K562 (cell line): ENCODE results near the gene CNIH1. TPM values are rescaled to one million over a fixed set of nuclear protein-coding genes. Genes with fewer than 3 reads are reported as not detected.

Experiments used
- ATAC-seq: fragments of 200-7000 bp; cut with Tn5 transposase; 3 replicates; pipeline ENCODE4 v1.9.1; 2020; ENCODE audit warnings: moderate library complexity
- BruUV-seq: library from RNA; stranded (reverse); fragments of 400-500 nt; replicated peaks from 2 replicates; lab custom pipeline; 2021; lab: Mats Ljungman, UMichigan
- CTCF ChIA-PET: fragments of 300-600 bp; formaldehyde crosslinking; extraction: SDS; loops from one replicate; lab custom pipeline; 2021; ENCODE audit warnings: low intra/inter-chr PET ratio; lab: Yijun Ruan, JAX
- POLR2A ChIA-PET: fragments of 300-600, 350-650 bp; sonication (Branson Sonifier 250); formaldehyde crosslinking; extraction: SDS; loops from one replicate; lab custom pipeline; 2021; ENCODE audit warnings: antibody characterized with exemption, inconsistent platforms; lab: Yijun Ruan, JAX
- DNase-seq, 4 experiments: peaks; one replicate each; pipeline versions ENCODE4 v3.0.0 to v3.0.0-alpha.2; 2011 to 2018; ENCODE audit warnings: low spot score in 3 of 4, mixed read lengths in 3 of 4; ENCODE audit errors: extremely low read depth in 1 of 4
- FAIRE-seq: peaks from 2 replicates; lab custom pipeline; 2011; peaks lifted over from hg19 to GRCh38; lab: Jason Lieb, UNC
- H2AFZ ChIP-seq: 2 replicates; pipeline ENCODE4 v1.6.0; 2011; ENCODE audit warnings: low read depth, low read length, control low read depth, inconsistent platforms
- H3K27ac ChIP-seq: fragments of 200-600 bp; 3 replicates; pipeline ENCODE4 v1.8.0; 2011; ENCODE audit warnings: low read depth, mild to moderate bottlenecking, control low read depth, inconsistent platforms, low read length, moderate library complexity, mixed read lengths; ENCODE audit errors: extremely low read depth
- H3K27me3 ChIP-seq, 2 experiments: fragments of 300-600 bp in 1 of 2; 2 replicates in 1 of 2; 3 replicates in 1 of 2; pipeline versions ENCODE4 v1.6.0 to v1.8.0; 2011; ENCODE audit warnings: inconsistent platforms in 2 of 2, low read length in 2 of 2, mild to moderate bottlenecking in 1 of 2, mixed read lengths in 1 of 2, moderate library complexity in 1 of 2; ENCODE audit not compliant: control insufficient read depth in 2 of 2, insufficient read depth in 2 of 2
- H3K36me3 ChIP-seq: fragments of 300-600 bp; 3 replicates; pipeline ENCODE4 v1.8.0; 2011; ENCODE audit warnings: mild to moderate bottlenecking, low read length, inconsistent platforms; ENCODE audit not compliant: control insufficient read depth, insufficient read depth
- H3K4me1 ChIP-seq, 2 experiments: fragments of 200-600 bp in 1 of 2; replicated peaks in 1 of 2; 2 replicates in 1 of 2; 3 replicates in 1 of 2; pipeline versions ENCODE4 v1.5.1 to v1.8.0; 2011; ENCODE audit warnings: inconsistent platforms in 2 of 2, low read length in 2 of 2, mild to moderate bottlenecking in 1 of 2, mixed read lengths in 1 of 2, moderate library complexity in 1 of 2; ENCODE audit not compliant: control insufficient read depth in 2 of 2, insufficient read depth in 2 of 2
- H3K4me2 ChIP-seq: 2 replicates; pipeline ENCODE4 v1.6.1; 2011; ENCODE audit warnings: low read length, control low read depth, inconsistent platforms, mixed read lengths; ENCODE audit not compliant: insufficient read depth
- H3K4me3 ChIP-seq: fragments of 200-600 bp; sonication (generic), shearing (Covaris generic); 2 replicates; pipeline ENCODE4 v1.5.1; 2016; ENCODE audit warnings: control low read depth, inconsistent platforms
- H3K79me2 ChIP-seq: fragments of 200-600 bp; 3 replicates; pipeline ENCODE4 v1.8.0; 2011; ENCODE audit warnings: low read length, inconsistent platforms; ENCODE audit not compliant: control insufficient read depth, insufficient read depth
- H3K9ac ChIP-seq, 2 experiments: 2 replicates each; pipeline versions ENCODE4 v1.6.0 to v1.6.1; 2011; ENCODE audit warnings: low read depth in 2 of 2, low read length in 2 of 2, control low read depth in 1 of 2, inconsistent platforms in 1 of 2, mild to moderate bottlenecking in 1 of 2, mixed read lengths in 1 of 2; ENCODE audit not compliant: insufficient read depth in 1 of 2
- H3K9me1 ChIP-seq: one replicate; pipeline ENCODE4 v1.6.0; 2011; ENCODE audit warnings: inconsistent platforms, mild to moderate bottlenecking, low read length, moderate library complexity; ENCODE audit not compliant: control insufficient read depth, insufficient read depth
- H3K9me3 ChIP-seq: replicated peaks from 2 replicates; pipeline ENCODE4 v1.5.1; 2011; ENCODE audit warnings: low read depth, low read length, inconsistent platforms; ENCODE audit not compliant: control insufficient read depth, insufficient read depth
- H4K20me1 ChIP-seq: replicated peaks from 2 replicates; pipeline ENCODE4 v1.6.1; 2011; ENCODE audit warnings: low read length, inconsistent platforms, mixed read lengths; ENCODE audit not compliant: control insufficient read depth, insufficient read depth
- DPF2 ChIP-seq: fragments of 450-650 bp; IDR thresholded peaks from 2 replicates; pipeline ENCODE4 v1.6.1; 2016
- EGR1 ChIP-seq: fragments of 450-650 bp; conservative IDR thresholded peaks from 2 replicates; pipeline ENCODE4 v1.6.1; 2017; ENCODE audit warnings: mild to moderate bottlenecking
- MED1 ChIP-seq: sonication (generic); formaldehyde crosslinking; IDR thresholded peaks from 2 replicates; pipeline ENCODE4 v1.8.1; 2023; ENCODE audit warnings: missing genetic modification reagents, borderline replicate concordance
- MNT ChIP-seq, 2 experiments: fragments of 450-650 bp; conservative IDR thresholded peaks; 2 replicates each; pipeline ENCODE4 v1.6.1; 2017; ENCODE audit warnings: mild to moderate bottlenecking in 2 of 2, moderate library complexity in 2 of 2
- NBN ChIP-seq: fragments of 450-650 bp; IDR thresholded peaks from 2 replicates; pipeline ENCODE4 v1.6.1; 2016; ENCODE audit warnings: low read depth, mild to moderate bottlenecking
- NFXL1 ChIP-seq: fragments of 450-650 bp; formaldehyde crosslinking; IDR thresholded peaks from 2 replicates; pipeline ENCODE4 v1.4.0; 2021; ENCODE audit warnings: mild to moderate bottlenecking
- RBM14 ChIP-seq: fragments of 200-400 bp; formaldehyde crosslinking; IDR thresholded peaks from 2 replicates; pipeline ENCODE4 v1.6.1; 2018; ENCODE audit warnings: low read depth, mild to moderate bottlenecking, low read length, moderate library complexity, borderline replicate concordance; ENCODE audit not compliant: insufficient read depth
- ZNF280A ChIP-seq: fragments of 450-650 bp; IDR thresholded peaks from 2 replicates; pipeline ENCODE4 v1.6.1; 2018; ENCODE audit warnings: mild to moderate bottlenecking, low read depth; ENCODE audit not compliant: partially characterized antibody
- ZNF75A ChIP-seq: fragments of 450-650 bp; formaldehyde crosslinking; IDR thresholded peaks from 2 replicates; pipeline ENCODE4 v1.4.0; 2020; ENCODE audit warnings: mild to moderate bottlenecking
- in situ Hi-C: fragments of 300-500 bp; cut with MboI; formaldehyde crosslinking; loops from 4 replicates; pipeline ENCODE4 v1.15.0; 2018; ENCODE audit warnings: inconsistent platforms, mixed read lengths
- intact Hi-C: fragments of 100-400 bp; cut with micrococcal nuclease; formaldehyde crosslinking; loops from 2 replicates; pipeline ENCODE4 v1.14.2; 2022
- polyA plus RNA-seq, 8 experiments: library from polyadenylated mRNA; depleted of rRNA in 4 of 8; stranded (reverse) in 5 of 8; unstranded in 3 of 8; fragments of >200 nt; fragmentation: Nextera tagmentation in 2 of 8; fragmentation: Illumina TruSeq in 1 of 8; extraction: Ambion mirVana in 2 of 8; extraction: Trizol in 1 of 8; gene quantifications; 2 replicates each; pipeline versions ENCODE4 v1.2.1 to v1.2.3, GENCODE V29; 2011 to 2014; ENCODE audit warnings: inconsistent platforms in 1 of 8, missing spikeins in 1 of 8
- total RNA-seq, 7 experiments: library from RNA; depleted of rRNA in 6 of 7; stranded (reverse); fragments of >200 nt in 6 of 7; fragmentation: Illumina TruSeq in 2 of 7; extraction: Trizol in 2 of 7; gene quantifications; 2 replicates each; pipeline versions ENCODE4 v1.2.1 to v1.2.3, GENCODE V29; 2011 to 2021; ENCODE audit warnings: low replicate concordance in 1 of 7

The CNIH1 gene
- total and polyA plus RNA-seq, 9 of the 15 experiments (the other 6 are each of a cell fraction or from before 2014, with no cell fraction given): 13.9 to 283 (median 77.3) TPM

GRCh38 chr14:54424479-54424901, 16.7 kb downstream of the CNIH1 start (continued):
- TF ChIP-seq MED1 (no peak), NFXL1 (CRISPR knock-in tag) (no peak), MNT (conservative IDR thresholded peaks at IDR 0.05) (no peak), ZNF75A (no peak)

GRCh38 chr14:54423991-54424390, 17.2 kb downstream of the CNIH1 start:
- in situ Hi-C loops: no loop called here
- H3K9ac ChIP-seq: no peak overlapping the region

More at GRCh38 chr14:54423991-54424390, 17.2 kb downstream of the CNIH1 start:
- no peak overlapping the region for H3K4me3 ChIP-seq
- H3K4me2 ChIP-seq: no peak overlapping the region
- no peaks in the 10 kb centered on the region for H3K27me3 ChIP-seq
- FAIRE-seq (no peak), DNase-seq (no peak), ATAC-seq (no peak)
- intact Hi-C loops: no loop called here
- H3K9me1 ChIP-seq: no peaks in the 10 kb centered on the region
- no peak overlapping the region for H2AFZ ChIP-seq
- no peaks in the 10 kb centered on the region for H3K79me2 ChIP-seq
- no peaks in the 10 kb centered on the region; a peak in 1 of 5 replicates for H3K4me1 ChIP-seq
- H4K20me1 ChIP-seq: no peaks in the 10 kb centered on the region
- H3K9me3 ChIP-seq: no peaks in the 10 kb centered on the region
- no peak overlapping the region for H3K27ac ChIP-seq
- POLR2A ChIA-PET: interaction anchor here (0.5 to 2.0 kb wide), 6 partner anchors 10 to 27 kb away, joined by 3 to 7 read pairs (median 4); partner anchors contain the start of gene CDKN3
- BruUV-seq: no TSS peak
- TF ChIP-seq NBN: no peak
- TF ChIP-seq ZNF280A: no peak
- no peak for TF ChIP-seq EGR1
- no peak for TF ChIP-seq DPF2
- no peak for TF ChIP-seq RBM14
- peaks cover 59% of the 10 kb centered on the region for H3K36me3 ChIP-seq
- CTCF ChIA-PET: no interaction called here
